Glomerular visceral epithelial cell (primary cell): ENCODE results near the gene RPL41.
"Not testable (repeated sequence)": the region's sequence is repeated elsewhere in the genome, so short reads cannot be mapped to it uniquely, and the experiment has no call there.

Source experiments
- DNase-seq: peaks from one replicate; pipeline ENCODE4 v3.0.0-alpha.2; 2016; ENCODE audit errors: extremely low spot score

Gene RPL41

GRCh38 chr12:56103066-56103711 is 13.2 kb upstream of the RPL41 start:
- DNase-seq: no peak

- DNase-seq: no peak
Observed at GRCh38 chr12:56103823-56104108, 12.7 kb upstream of the RPL41 start.

- DNase-seq: peak; percentile 99
Observed at GRCh38 chr12:56104109-56104814, 12.2 kb upstream of the RPL41 start, which contains the start of gene PA2G4. Gene PA2G4 (plus strand): TSS chr12:56104559. CDS start chr12:56104738, 179 bp downstream.

- DNase-seq: no peak
Observed at GRCh38 chr12:56104815-56105608, 11.4 kb upstream of the RPL41 start.

GRCh38 chr12:56105609-56105902 is 10.9 kb upstream of the RPL41 start:
- no peak for DNase-seq

GRCh38 chr12:56107242-56107641 is 9.2 kb upstream of the RPL41 start:
- no peak for DNase-seq

GRCh38 chr12:56110571-56110970 is 5.9 kb upstream of the RPL41 start:
- no peak for DNase-seq

GRCh38 chr12:56114084-56114483 is 2.3 kb upstream of the RPL41 start:
- no peak for DNase-seq

- no peak for DNase-seq
Observed at GRCh38 chr12:56115329-56115728, 1.1 kb upstream of the RPL41 start.

GRCh38 chr12:56117082-56117706 is 761 bp downstream of the RPL41 start:
- DNase-seq: not testable (repeated sequence)

GRCh38 chr12:56117778-56118687 is 1.6 kb downstream of the RPL41 start, which contains the start of gene ZC3H10:
Gene ZC3H10 (plus strand): TSS chr12:56118266. CDS start chr12:56120563, 2,297 bp downstream.
- DNase-seq: peak; percentile 99

- no peak for DNase-seq
Observed at GRCh38 chr12:56118688-56119357, 2.4 kb downstream of the RPL41 start.

GRCh38 chr12:56119361-56119796 is 2.9 kb downstream of the RPL41 start:
- DNase-seq: peak; percentile 88

GRCh38 chr12:56120158-56120846 is 3.9 kb downstream of the RPL41 start:
- peak; percentile 58 for DNase-seq

GRCh38 chr12:56121204-56121870 is 4.9 kb downstream of the RPL41 start:
- no peak for DNase-seq

- no peak for DNase-seq
Observed at GRCh38 chr12:56122637-56123036, 6.2 kb downstream of the RPL41 start.

GRCh38 chr12:56124133-56124532 is 7.7 kb downstream of the RPL41 start:
- no peak for DNase-seq

- no peak for DNase-seq
Observed at GRCh38 chr12:56126732-56127239, 10.4 kb downstream of the RPL41 start.

- DNase-seq: no peak
Observed at GRCh38 chr12:56127485-56127887, 11.1 kb downstream of the RPL41 start.
